ENCODE data around the gene CPT1B. TPM values are rescaled to one million over a fixed set of nuclear protein-coding genes. Genes with fewer than 3 reads are reported as not detected.

CPT1B gene
- total RNA-seq, 5 donors from 2014 or later (not counting 1 experiment from before 2014, with no cell fraction given): 61.9 to 113 (median 94.5) TPM

DNA sequence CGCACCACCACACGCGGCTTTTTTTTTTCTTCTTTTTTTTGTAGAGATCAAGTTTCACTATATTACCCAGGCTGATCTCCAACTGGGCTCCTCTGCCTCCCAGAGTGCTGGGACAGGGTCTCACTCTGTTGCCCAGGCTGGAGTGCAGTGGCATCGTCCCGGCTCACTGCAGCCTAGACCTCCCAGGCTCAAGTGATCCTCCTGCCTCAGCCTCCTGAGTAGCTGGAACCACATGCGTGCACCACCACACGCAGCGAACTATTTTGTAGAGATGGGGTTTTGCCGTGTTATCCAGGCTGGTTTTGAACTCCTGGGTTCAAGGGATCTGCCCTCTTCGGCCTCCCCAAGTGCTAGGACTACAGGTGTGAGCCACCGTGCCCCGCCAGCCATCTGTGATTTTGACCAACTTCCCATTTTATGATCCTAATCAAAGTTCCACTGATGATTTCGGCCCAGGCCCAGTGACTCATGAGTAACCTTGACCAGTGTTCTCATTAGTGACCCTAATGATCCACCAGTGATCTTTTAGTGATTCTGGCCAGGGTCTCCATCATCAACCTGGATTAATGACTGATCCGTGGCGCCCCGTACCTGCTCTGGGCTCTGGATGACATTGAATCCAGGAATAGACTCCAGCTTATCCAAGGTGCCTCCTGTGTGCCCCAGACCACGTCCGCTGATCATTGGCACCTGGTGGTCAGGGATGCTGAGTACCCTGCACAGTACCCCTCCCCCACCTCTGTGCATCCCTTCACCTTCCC lies 50.1 kb downstream of the CPT1B start:
- H3K9me3 Mint-ChIP-seq: no peaks in the 10 kb centered on the region
- WGBS (ENCODE audit: insufficient coverage): 97% methylated on average over 15 of the region's 18 CpGs
- peaks cover 3% of the 10 kb centered on the region for H3K36me3 Mint-ChIP-seq
- H3K27ac Mint-ChIP-seq: peak overlapping the region; percentile 88 to 89
- H3K9me3 ChIP-seq: no peaks in the 10 kb centered on the region
- H3K4me1 Mint-ChIP-seq: peaks cover 34 to 42% (median 39%) of the 10 kb centered on the region in 3 donors
- peaks cover 0 to 4% of the 10 kb centered on the region in 2 experiments for H3K27me3 ChIP-seq (replicated peaks in 1 of 2; ENCODE audit: control insufficient read depth in 2 of 2, extremely low read depth in 1 of 2, insufficient read depth in 2 of 2, low read length in 1 of 2)
- H3K27me3 Mint-ChIP-seq: no peaks in the 10 kb centered on the region
- peak overlapping the region; percentile 93 for H3K27ac ChIP-seq (ENCODE audit: low read length)
- ATAC-seq (replicated peaks in 1 of 4): no peak
- DNase-seq: no peak
- H3K4me1 ChIP-seq (ENCODE audit: control insufficient read depth in 1 of 2, extremely low read depth in 1 of 2, insufficient read depth in 2 of 2, low read length in 2 of 2): peaks cover 15 to 72% of the 10 kb centered on the region in 2 experiments
- H3K4me3 ChIP-seq (ENCODE audit: control insufficient read depth in 1 of 2, extremely low read depth in 1 of 2, low read length in 1 of 2): no peak overlapping the region
- POLR2A ChIA-PET: no interaction called here
- peak overlapping the region; percentile 65 to 87 (median 76) for H3K4me3 Mint-ChIP-seq
- H3K36me3 ChIP-seq (ENCODE audit: control insufficient read depth in 2 of 2, extremely low read depth in 1 of 2, insufficient read depth in 1 of 2, low read length in 1 of 2): peaks cover 6 to 11% of the 10 kb centered on the region in 2 donors
- CTCF ChIA-PET: interaction anchor here in 1 of 2 donors (0.5 kb wide), 1 partner anchor 12 kb away, joined by 6 read pairs; no protein-coding TSS in a partner anchor

DNA sequence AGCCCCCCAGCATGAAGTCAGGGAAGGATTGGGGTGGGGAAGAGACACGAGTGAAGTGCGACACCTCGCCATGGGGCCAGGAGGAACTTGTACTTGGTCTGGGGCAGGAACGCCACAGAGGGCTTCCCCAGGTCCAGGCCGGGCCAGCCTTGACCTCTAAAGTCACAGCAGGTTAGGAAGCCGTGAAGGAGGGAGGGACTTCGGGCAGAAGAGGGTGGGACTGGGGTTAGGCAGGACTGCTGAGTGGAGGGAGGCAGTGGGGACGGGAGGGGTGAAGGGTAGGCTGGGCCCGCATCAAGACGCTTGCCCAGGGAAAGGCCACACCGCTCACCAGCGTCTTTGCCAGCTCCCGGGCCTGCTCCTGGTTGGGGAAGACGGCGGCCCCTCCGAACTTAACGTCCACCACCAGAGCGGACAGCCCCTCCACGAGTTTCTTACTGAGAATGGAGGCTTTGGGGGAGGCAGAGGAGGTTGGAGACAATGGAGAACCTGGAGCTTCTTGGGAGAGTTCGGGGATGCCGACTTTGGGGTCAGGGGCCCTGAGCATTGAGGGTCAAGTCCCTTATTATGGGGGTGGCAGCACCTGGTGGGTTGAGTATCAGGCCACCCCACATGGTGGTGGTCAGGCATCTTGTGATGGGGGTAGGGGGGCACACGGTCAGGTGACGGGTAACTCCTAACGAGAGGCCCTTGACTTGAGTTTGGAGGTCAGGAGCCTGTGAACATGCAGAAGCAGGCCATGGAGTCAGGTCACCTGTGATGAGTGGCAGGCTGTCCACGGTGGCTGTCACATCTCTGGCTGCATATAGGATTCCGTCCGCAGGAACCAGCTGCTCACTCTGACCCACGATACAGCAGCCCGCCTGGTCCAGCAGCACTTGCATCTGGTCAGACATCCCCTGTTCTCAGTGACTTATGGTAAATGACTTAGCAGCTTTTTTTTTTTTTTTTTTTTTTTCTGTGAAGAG lies 51.1 kb downstream of the CPT1B start:
- ATAC-seq (replicated peaks in 1 of 4): no peak
- Histone ChIP-seq H3K36me3 (ENCODE audit: control insufficient read depth in 2 of 2, extremely low read depth in 1 of 2, insufficient read depth in 1 of 2, low read length in 1 of 2) (peaks cover 10 to 20% of the 10 kb centered on the region in 2 donors), H3K9me3 (no peaks in the 10 kb centered on the region), H3K27me3 (replicated peaks in 1 of 2; ENCODE audit: control insufficient read depth in 2 of 2, extremely low read depth in 1 of 2, insufficient read depth in 2 of 2, low read length in 1 of 2) (peaks cover 0 to 4% of the 10 kb centered on the region in 2 experiments), H3K4me1 (ENCODE audit: control insufficient read depth in 1 of 2, extremely low read depth in 1 of 2, insufficient read depth in 2 of 2, low read length in 2 of 2) (peaks cover 15 to 67% of the 10 kb centered on the region in 2 experiments), H3K27ac (ENCODE audit: low read length) (peak overlapping the region; percentile 93), H3K4me3 (ENCODE audit: control insufficient read depth in 1 of 2, extremely low read depth in 1 of 2, low read length in 1 of 2) (peak overlapping the region; percentile 42 to 66)
- Mint-ChIP-seq H3K27me3 (no peaks in the 10 kb centered on the region), H3K36me3 (peaks cover 3% of the 10 kb centered on the region), H3K27ac (peak overlapping the region; percentile 88 to 89), H3K4me3 (peak overlapping the region; percentile 65 to 87 (median 76)), H3K9me3 (no peaks in the 10 kb centered on the region), H3K4me1 (peaks cover 28 to 35% (median 32%) of the 10 kb centered on the region in 3 donors)
- POLR2A ChIA-PET: interaction anchor here (0.5 to 0.6 kb wide), 3 partner anchors 11 to 283 kb away, joined by 3 to 6 read pairs (median 4); no protein-coding TSS in a partner anchor
- WGBS (ENCODE audit: insufficient coverage): 29% methylated on average over 21 of the region's 29 CpGs
- DNase-seq: peak in 7 of 35 experiments; percentile 31 to 46 (median 35)
- CTCF ChIA-PET: interaction anchor here in 1 of 2 donors (1.7 kb wide), 1 partner anchor 18 kb away, joined by 15 read pairs; the partner anchor contains the start of gene KLHDC7B

DNA sequence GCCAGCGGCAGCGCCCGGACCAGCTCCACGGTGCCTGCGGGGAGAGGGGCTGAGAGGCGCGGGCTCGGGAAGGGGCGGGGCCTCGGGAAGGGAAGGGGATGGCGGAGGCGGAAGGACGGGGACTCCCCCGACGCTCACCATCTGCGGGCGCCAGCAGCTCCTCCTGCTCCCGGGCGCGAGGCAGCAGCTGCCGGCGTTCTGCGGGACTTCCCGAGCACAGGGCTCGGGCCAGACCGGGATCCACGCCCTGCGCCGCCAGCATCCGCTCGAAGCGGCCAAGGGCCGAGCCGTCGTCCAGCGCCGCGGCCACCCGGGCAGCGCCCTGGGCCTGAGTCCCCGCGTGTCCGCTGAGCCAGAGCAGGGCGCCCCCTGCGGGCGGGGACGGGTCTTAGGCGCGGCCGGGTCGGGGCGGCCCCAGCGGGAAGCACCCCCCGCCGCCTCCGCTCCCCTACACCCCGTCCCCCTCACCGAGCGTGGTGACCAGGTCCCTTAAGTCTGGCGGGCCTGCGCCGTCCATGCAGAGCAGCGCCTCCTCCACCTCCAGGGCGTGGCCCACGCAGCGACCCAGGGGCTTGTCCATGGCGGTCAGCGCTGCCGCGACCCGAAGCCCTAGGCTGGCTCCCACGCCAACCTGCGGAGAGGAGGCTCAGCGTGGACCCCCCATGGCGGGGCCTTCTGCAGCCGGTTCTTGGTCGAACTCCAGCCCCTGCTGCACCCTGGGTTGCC lies 52.0 kb downstream of the CPT1B start:
- peak; percentile 60 to 90 (median 73) for DNase-seq
- Histone ChIP-seq H3K4me3 (ENCODE audit: control insufficient read depth in 1 of 2, extremely low read depth in 1 of 2, low read length in 1 of 2) (peak overlapping the region; percentile 62 to 66), H3K4me1 (ENCODE audit: control insufficient read depth in 1 of 2, extremely low read depth in 1 of 2, insufficient read depth in 2 of 2, low read length in 2 of 2) (peaks cover 9 to 59% of the 10 kb centered on the region in 2 experiments), H3K9me3 (no peaks in the 10 kb centered on the region), H3K27me3 (replicated peaks in 1 of 2; ENCODE audit: control insufficient read depth in 2 of 2, extremely low read depth in 1 of 2, insufficient read depth in 2 of 2, low read length in 1 of 2) (peaks cover 0 to 4% of the 10 kb centered on the region in 2 experiments), H3K27ac (ENCODE audit: low read length) (peak overlapping the region; percentile 93), H3K36me3 (ENCODE audit: control insufficient read depth in 2 of 2, extremely low read depth in 1 of 2, insufficient read depth in 1 of 2, low read length in 1 of 2) (peaks cover 15 to 29% of the 10 kb centered on the region in 2 donors)
- ChIA-PET POLR2A (interaction anchor here (0.5 to 1.8 kb wide), 7 partner anchors 12 to 56 kb away, joined by 3 to 21 read pairs (median 4); partner anchors contain the start of genes LMF2 (in 2 of the 2), NCAPH2 (in 2 of the 2) and SYCE3 (in 1 of the 2)), CTCF (interaction anchor here (0.6 to 2.4 kb wide), 21 partner anchors 9 to 282 kb away, joined by 3 to 70 read pairs (median 5); partner anchors contain the start of genes CHKB (in 1 of the 2), HDAC10 (in 1 of the 2), KLHDC7B (in 1 of the 2) and LMF2 (in 1 of the 2))
- peak; percentile 44 to 61 (median 54) for ATAC-seq (replicated peaks in 1 of 4)
- Mint-ChIP-seq H3K4me1 (peaks cover 28 to 35% (median 32%) of the 10 kb centered on the region in 3 donors), H3K27ac (peak overlapping the region; percentile 88 to 89), H3K27me3 (no peaks in the 10 kb centered on the region), H3K4me3 (peak overlapping the region; percentile 65 to 87 (median 76)), H3K36me3 (peaks cover 3% of the 10 kb centered on the region), H3K9me3 (no peaks in the 10 kb centered on the region)
- WGBS (ENCODE audit: insufficient coverage): under 1% methylated on average over 73 of the region's 77 CpGs

DNA sequence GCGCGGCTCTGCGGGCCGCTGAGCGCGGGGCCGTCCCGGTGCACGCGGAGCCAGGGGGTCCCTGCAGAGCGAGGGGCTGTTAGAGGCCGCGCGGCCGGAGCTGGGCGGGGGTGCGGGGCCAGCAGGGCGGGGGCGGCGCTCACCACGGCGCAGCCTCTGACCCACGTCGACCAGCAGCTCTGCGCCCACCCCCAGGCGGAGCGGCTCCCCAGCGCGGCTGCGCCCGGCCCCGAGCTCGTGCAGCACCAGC lies 52.4 kb downstream of the CPT1B start:
- Mint-ChIP-seq H3K36me3 (peaks cover 3% of the 10 kb centered on the region), H3K4me3 (peak overlapping the region; percentile 83 to 87 (median 84)), H3K9me3 (no peaks in the 10 kb centered on the region), H3K4me1 (peaks cover 28 to 33% (median 29%) of the 10 kb centered on the region in 3 donors), H3K27me3 (no peaks in the 10 kb centered on the region), H3K27ac (peak overlapping the region; percentile 61 to 78)
- DNase-seq (no peak), ATAC-seq (replicated peaks in 1 of 4) (no peak)
- Histone ChIP-seq H3K27ac (ENCODE audit: low read length) (peak overlapping the region; percentile 44), H3K27me3 (replicated peaks in 1 of 2; ENCODE audit: control insufficient read depth in 2 of 2, extremely low read depth in 1 of 2, insufficient read depth in 2 of 2, low read length in 1 of 2) (peaks cover 0 to 4% of the 10 kb centered on the region in 2 experiments), H3K4me3 (ENCODE audit: control insufficient read depth in 1 of 2, extremely low read depth in 1 of 2, low read length in 1 of 2) (peak overlapping the region; percentile 62 to 66), H3K36me3 (ENCODE audit: control insufficient read depth in 2 of 2, extremely low read depth in 1 of 2, insufficient read depth in 1 of 2, low read length in 1 of 2) (peaks cover 17 to 32% of the 10 kb centered on the region in 2 donors), H3K4me1 (ENCODE audit: control insufficient read depth in 1 of 2, extremely low read depth in 1 of 2, insufficient read depth in 2 of 2, low read length in 2 of 2) (peaks cover 8 to 54% of the 10 kb centered on the region in 2 experiments), H3K9me3 (no peaks in the 10 kb centered on the region)
- POLR2A ChIA-PET: interaction anchor here (0.6 to 1.8 kb wide), 8 partner anchors 14 to 93 kb away, joined by 3 to 21 read pairs (median 7); partner anchors contain the start of genes LMF2 (in 2 of the 2), NCAPH2 (in 2 of the 2) and SYCE3 (in 1 of the 2)
- WGBS (ENCODE audit: insufficient coverage): under 1% methylated on average over 26 of the region's 33 CpGs
- CTCF ChIA-PET: interaction anchor here (0.6 to 2.4 kb wide), 27 partner anchors 10 to 563 kb away, joined by 3 to 70 read pairs (median 5); partner anchors contain the start of genes CHKB (in 1 of the 2), HDAC10 (in 1 of the 2), KLHDC7B (in 1 of the 2) and LMF2 (in 1 of the 2)

DNA sequence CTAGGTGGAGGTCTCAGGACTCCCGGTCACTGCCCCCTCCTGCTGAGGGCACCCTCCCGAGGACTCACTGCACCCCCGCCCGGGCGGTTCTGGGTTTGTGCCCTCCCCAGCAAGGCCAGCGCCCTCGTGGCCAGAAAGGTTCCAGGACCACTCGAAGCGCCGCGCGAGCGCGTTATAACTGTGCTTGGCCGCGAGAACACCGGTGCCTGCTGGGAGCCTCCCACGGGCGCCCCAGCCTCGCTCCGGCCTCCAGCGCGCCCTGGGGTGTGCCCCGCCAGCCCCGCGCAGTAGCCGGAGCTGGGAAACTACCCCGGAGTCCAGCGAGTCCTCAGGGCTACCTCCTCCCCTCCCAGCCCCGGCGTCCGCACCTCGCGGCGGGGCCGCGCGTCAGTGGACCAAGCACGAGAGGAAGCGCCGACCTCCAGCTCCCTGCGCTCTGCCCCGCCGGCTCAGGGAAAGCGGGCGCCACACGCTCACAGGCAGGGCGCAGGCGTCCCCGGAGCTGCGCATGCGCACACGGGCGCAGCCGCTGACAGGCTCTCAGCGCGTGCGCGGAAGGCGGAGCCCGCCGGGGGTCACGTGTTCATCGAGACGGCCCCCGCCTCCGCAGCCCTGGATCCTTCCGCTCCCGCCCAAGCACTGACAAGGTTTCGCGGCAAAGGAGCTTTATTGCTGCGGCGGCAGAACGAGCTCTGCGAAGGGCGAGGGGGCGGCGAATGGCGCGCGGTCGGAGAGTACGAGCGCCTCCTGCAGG lies 52.9 kb downstream of the CPT1B start, which contains the start of gene SCO2:
Gene SCO2, minus strand, starts transcription at position 495 of the 754 bp plus-strand sequence. CDS start 1,187 bp downstream, outside the sequence.
- no peaks in the 10 kb centered on the region for H3K27me3 Mint-ChIP-seq

More for the DNA sequence above, 52.9 kb downstream of the CPT1B start, which contains the start of gene SCO2:
- H3K27me3 ChIP-seq (replicated peaks in 1 of 2; ENCODE audit: control insufficient read depth in 2 of 2, extremely low read depth in 1 of 2, insufficient read depth in 2 of 2, low read length in 1 of 2): peaks cover 0 to 2% of the 10 kb centered on the region in 2 experiments
- WGBS (ENCODE audit: insufficient coverage): under 1% methylated on average over 74 of the region's 84 CpGs
- peaks cover 28 to 33% (median 29%) of the 10 kb centered on the region in 3 donors for H3K4me1 Mint-ChIP-seq
- H3K9me3 Mint-ChIP-seq: no peaks in the 10 kb centered on the region
- H3K4me1 ChIP-seq (ENCODE audit: control insufficient read depth in 1 of 2, extremely low read depth in 1 of 2, insufficient read depth in 2 of 2, low read length in 2 of 2): peaks cover 6 to 49% of the 10 kb centered on the region in 2 experiments
- H3K36me3 ChIP-seq (ENCODE audit: control insufficient read depth in 2 of 2, extremely low read depth in 1 of 2, insufficient read depth in 1 of 2, low read length in 1 of 2): peaks cover 19 to 33% of the 10 kb centered on the region in 2 donors
- peak within 1 kb of the TSS; percentile 78 to 89 for H3K27ac Mint-ChIP-seq
- H3K4me3 ChIP-seq (ENCODE audit: control insufficient read depth in 1 of 2, extremely low read depth in 1 of 2, low read length in 1 of 2): peak within 1 kb of the TSS; percentile 62 to 66
- H3K36me3 Mint-ChIP-seq: peaks cover 3% of the 10 kb centered on the region
- peak within 1 kb of the TSS; percentile 83 to 87 (median 84) for H3K4me3 Mint-ChIP-seq
- CTCF ChIA-PET: interaction anchor here (0.6 to 2.4 kb wide), 29 partner anchors 9 to 563 kb away, joined by 3 to 70 read pairs (median 5); partner anchors contain the start of genes CHKB (in 1 of the 2), HDAC10 (in 1 of the 2), KLHDC7B (in 1 of the 2) and LMF2 (in 1 of the 2)
- peak; percentile 93 to 99 (median 96) for DNase-seq
- peak; percentile 70 to 74 (median 74) for ATAC-seq (replicated peaks in 1 of 4)
- POLR2A ChIA-PET: interaction anchor here (0.6 to 1.8 kb wide), 8 partner anchors 14 to 93 kb away, joined by 3 to 21 read pairs (median 7); partner anchors contain the start of genes LMF2 (in 2 of the 2), NCAPH2 (in 2 of the 2) and SYCE3 (in 1 of the 2)
- H3K27ac ChIP-seq (ENCODE audit: low read length): peak within 1 kb of the TSS; percentile 93
- no peaks in the 10 kb centered on the region for H3K9me3 ChIP-seq

Measured in T-cell (primary cell).